NCI-H128 (cell line): ENCODE results near the gene RUVBL2.
"Not testable (repeated sequence)": the region's sequence is repeated elsewhere in the genome, so short reads cannot be mapped to it uniquely, and the experiment has no call there.

Experiments
- DNase-seq: peaks from one replicate; lab custom pipeline; 2025; ENCODE audit not compliant: unreplicated experiment; lab: John Stamatoyannopoulos, UW

The RUVBL2 gene

DNA sequence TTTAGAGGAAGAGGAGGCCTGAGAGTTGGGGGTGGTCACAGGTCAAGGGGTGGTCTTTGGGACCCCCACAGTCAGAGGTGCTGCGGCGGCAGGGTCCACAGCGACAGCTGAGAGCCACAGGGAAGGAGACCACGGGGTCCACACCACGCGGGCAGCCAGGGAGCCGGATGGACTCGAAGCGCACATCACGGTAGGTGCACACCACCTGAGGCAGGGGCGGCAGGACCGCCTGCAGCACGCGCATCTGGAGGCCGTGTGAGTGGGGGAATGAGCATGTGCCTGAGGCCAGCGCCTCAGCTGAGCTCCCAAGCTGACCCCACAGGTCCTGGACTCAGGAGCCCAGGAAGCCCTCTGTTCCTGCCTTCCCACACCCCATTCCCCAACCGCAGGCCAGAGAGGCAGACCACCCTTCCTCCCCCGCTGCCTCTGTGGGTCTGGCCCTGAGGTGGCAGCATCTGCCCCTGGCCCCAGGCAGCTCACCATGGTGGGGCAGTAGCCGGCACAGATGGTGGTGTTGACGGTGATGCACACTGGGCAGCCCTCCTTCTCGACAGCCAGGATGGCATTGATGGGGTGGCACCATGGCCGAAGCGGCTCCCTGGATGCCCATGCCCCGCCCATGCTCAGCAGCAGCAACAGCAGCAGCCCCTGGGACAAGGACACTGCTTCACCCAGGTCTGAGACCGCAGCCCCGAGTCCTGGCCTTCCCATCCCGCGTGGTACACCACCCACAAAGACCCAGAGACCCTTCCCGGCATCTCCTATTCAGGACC lies 22.6 kb downstream of the RUVBL2 start:
- DNase-seq = no peak

GRCh38 chr19:49017041-49017665 lies 23.5 kb downstream of the RUVBL2 start, which contains the start of gene LHB:
LHB (minus strand) TSS chr19:49017091; CDS start chr19:49017081, 10 bp downstream.
- no peak for DNase-seq

GRCh38 chr19:49017666-49018351 lies 24.1 kb downstream of the RUVBL2 start:
- no peak for DNase-seq

- not testable (repeated sequence) for DNase-seq
Measured at GRCh38 chr19:49018388-49019241, 24.9 kb downstream of the RUVBL2 start.

- DNase-seq = no peak
Measured at GRCh38 chr19:49019242-49019932, 25.7 kb downstream of the RUVBL2 start.

DNA sequence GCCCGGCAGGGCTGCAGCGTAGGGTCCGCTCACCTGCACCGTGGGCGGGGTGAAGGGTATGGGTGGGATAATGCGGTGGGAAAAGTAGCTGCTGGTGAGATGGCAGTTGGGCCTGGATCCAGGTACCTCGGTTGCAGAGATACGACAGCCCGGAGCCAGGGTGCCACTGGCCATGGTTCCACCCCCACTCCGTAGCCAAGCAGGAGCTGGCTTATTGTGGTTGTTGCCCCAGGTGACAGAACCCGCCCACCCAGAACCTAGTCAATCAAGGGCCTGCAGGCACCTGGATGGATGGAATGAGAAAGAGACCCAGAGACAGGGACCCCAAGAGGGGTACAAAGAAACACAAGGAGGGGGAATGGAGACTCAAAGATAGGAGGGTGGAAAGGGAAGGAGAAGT lies 26.7 kb downstream of the RUVBL2 start:
- DNase-seq = no peak

GRCh38 chr19:49020931-49021895 lies 27.5 kb downstream of the RUVBL2 start:
- DNase-seq = no peak

DNA sequence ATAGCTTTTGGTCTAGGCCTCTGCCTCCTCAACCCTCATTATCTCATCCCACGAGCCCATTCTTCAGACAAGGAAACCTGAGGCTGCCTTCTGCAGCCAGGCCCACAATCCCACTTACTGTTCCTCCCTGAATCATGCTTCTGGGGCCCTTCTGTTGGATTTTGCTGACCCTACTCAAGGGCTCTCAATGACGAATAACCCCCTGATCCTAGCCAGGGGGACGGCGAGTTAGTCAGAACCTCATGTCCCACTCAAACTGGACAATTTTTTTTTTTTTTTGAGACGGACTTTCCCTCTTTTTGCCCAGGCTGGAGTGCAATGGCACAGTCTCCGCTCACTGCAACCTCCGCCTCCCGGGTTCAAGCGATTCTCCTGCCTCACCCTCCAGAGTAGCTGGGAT lies 28.4 kb downstream of the RUVBL2 start:
- no peak for DNase-seq

DNA sequence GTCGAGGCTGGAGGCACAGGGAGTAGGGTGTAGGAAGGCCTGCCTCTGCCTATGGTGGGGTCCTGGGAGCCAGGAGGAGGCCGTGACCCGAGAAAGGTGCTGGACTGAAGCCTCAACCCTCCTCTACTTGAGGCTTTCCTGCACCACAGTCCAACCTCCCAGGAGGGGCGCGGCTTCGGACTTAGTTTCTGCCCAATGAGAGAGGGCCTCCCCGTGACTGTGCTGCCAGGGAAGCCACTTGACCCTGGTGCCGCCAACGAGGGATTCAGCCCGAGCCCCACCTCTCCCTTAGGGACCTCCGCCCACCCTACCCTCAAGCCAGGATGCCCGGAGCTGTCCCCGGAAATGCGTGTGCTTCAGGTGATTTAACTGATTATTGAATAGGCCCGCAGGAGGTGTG lies 30.5 kb downstream of the RUVBL2 start, which contains the start of gene CGB3:
Gene CGB3, minus strand, starts transcription at position 101 of the 400 bp plus-strand sequence. CDS start 362 bp downstream, outside the sequence.
- not testable (repeated sequence) for DNase-seq

DNA sequence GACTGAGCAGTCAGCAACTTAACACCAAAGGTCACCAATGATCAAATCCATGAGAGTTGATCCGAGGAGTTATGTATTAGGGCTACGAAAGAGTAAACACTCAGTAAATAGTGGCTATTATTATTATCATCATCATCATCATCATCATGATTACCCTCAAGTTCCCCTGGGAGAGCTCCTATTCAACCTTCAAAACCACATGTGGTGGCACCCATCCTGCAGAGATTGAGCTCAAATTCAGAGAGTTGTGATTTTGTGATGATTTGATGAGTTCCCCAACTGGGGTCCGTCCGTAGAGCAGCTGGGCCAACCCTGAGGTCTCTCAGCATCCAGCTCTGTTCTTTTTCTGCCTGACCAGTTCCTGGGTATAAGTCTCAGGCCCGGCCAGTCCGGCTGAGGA lies 31.4 kb downstream of the RUVBL2 start:
- DNase-seq = not testable (repeated sequence)

DNA sequence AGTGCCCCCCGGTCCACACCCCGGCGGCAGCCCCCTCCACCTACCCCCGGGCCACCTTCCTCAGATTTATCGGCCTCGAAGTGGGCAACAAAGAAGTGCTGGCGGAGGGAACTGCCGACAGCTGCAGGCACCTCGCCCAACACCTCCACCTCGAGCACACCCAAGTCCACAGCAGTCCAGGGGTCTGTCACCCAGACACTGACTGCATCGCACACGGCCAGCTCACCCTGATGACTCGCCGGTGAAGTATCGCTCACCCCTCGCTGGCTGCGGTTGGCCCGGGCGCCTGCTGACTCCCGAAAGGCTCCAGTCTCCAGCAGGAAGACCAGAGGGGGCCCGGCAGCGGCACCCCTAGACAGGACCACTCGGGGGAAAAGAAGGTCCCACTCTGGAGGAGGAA lies 31.9 kb downstream of the RUVBL2 start:
- not testable (repeated sequence) for DNase-seq

DNA sequence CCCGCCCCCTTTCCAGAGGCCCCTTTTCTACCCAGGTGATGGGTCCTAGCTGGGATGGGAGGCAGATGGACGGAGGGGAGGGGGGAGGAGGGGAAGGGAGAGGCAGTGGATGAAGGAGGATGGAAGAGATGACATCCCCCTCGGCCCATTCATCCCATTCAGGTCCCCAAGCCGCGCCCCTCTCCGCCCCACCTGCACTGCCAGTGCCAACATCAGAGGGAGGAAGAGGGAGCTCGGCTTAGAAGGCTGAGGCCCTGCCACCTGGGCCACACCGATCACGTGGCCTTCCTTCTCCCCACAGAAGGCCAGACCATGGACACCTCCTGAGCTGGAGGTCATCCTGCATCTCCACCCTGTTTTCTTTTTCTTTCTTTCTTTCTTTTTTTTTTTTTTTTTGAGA lies 35.0 kb downstream of the RUVBL2 start:
- DNase-seq = not testable (repeated sequence)

- not testable (repeated sequence) for DNase-seq
Measured at GRCh38 chr19:49029749-49030148, 36.1 kb downstream of the RUVBL2 start.

DNA sequence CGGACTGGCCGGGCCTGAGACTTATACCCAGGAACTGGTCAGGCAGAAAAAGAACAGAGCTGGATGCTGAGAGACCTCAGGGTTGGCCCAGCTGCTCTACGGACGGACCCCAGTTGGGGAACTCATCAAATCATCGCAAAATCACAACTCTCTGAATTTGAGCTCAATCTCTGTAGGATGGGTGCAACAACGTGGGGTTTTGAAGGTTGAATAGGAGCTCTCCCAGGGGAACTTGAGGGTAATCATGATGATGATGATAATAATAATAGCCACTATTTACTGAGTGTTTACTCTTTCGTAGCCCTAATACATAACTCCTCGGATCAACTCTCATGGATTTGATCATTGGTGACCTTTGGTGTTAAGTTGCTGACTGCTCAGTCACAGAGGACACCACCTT lies 36.6 kb downstream of the RUVBL2 start:
- not testable (repeated sequence) for DNase-seq

GRCh38 chr19:49031642-49032301 lies 38.1 kb downstream of the RUVBL2 start, which contains the start of gene CGB2:
CGB2 (plus strand) TSS chr19:49031890; CDS start chr19:49032096, 206 bp downstream.
- not testable (repeated sequence) for DNase-seq

DNA sequence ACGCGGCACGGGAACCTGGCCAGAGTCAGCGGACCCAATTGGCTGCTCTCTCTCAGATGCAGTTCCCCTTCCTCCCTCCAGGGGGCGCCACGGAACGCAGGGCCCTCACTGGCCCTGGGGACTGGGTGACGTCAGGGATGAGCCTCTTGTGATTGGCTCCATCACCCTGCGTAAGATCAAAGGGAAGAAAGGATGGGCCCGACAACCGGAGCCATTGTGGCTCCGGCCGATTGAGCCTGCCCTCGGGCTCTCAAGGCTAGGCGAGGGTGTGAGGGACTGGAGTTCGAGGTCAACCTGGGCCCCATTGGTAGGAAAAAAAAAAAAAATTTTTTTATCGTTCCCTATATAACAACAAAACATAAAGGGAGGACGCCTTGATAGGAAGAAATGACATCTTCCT lies 43.1 kb downstream of the RUVBL2 start, which contains the start of gene CGB1:
Gene CGB1, minus strand, starts transcription at position 81 of the 400 bp plus-strand sequence. CDS start 184 bp downstream, outside the sequence.
- DNase-seq = not testable (repeated sequence)

GRCh38 chr19:49038111-49038510 lies 44.4 kb downstream of the RUVBL2 start:
- DNase-seq = not testable (repeated sequence)
